NCI-H1092 treated with DMSO at 0.1 percent for 48 hours (cell line): ENCODE results near the gene C19orf33.

Source experiments
- DNase-seq: peaks from one replicate; lab custom pipeline; 2025; lab: John Stamatoyannopoulos, UW

The C19orf33 gene

DNA sequence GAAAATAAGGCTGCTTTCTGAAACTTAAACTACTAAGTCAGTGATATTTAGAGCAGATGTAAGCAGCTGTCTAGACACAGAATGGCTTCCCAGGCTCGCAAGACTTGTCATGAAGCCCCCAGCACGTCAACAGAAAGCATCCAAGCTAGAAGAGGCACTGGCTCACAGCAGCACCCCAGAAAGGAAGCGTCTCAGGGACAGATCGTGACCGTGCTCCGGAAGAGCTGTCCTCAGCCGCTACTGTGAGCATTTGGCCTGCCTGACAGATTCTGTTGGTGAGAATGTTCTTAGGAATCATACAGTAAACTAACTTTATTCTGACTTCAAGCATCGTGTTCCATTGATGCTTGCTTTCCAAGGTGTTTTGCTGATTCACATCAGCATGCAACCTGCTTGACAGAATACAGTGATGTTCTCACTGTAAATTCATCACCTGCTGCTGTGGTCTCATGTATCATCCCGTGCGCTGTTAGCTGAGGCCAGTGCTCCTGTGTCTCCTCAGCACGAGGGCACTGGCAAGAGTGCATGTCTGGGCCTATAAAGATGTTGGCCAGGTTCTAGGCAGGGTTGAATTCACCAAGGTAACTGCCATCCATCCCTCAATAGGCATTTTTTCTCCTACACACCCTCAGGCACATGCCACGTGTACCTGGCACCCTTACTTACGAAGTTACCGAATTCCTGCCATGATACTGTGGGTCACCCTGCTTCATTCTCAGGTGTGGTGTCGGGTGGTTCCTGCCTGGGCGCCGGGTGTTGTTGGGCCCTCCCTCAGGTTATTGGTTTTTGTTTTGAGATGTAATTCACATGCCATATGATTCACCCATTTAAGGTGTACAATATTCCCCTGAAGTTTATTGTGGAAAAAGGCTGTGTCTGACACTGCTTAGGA lies 23.8 kb upstream of the C19orf33 start:
- DNase-seq, result no peak

DNA sequence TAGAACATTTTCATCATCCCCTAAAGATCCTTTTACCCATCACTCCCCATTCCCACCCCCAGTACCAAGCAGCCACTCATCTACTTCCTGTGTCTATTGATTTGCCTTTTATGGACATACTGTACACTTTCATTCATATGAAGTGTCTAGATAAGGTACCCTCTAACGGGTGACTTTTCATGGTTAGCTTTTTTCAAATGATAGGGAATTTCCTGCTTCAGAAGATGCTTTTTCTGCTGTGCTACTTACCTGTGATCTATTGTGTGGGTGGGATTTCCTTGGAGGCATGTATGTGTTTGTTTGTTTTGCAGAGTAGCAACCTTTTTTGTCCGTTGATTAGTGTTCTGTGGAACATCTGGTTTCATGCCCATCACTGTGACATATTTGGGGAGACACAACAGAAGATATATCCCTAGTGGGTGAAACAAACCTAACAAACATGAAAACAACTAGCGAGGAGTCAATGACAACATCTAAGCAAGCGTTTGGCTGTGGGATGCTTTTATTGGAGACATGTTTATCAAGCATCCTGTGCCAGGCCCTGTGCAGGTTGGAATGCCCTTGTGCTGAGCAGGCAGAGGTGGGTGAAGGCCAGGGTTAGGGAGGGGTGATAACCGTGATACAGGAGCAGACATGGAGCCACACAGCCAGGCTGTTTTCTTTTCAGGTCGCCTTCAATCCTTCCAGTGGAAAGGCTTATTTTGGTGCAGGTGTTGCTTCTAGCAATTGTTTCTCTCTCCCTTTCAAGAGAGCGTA lies 22.1 kb upstream of the C19orf33 start:
- no peak for DNase-seq

DNA sequence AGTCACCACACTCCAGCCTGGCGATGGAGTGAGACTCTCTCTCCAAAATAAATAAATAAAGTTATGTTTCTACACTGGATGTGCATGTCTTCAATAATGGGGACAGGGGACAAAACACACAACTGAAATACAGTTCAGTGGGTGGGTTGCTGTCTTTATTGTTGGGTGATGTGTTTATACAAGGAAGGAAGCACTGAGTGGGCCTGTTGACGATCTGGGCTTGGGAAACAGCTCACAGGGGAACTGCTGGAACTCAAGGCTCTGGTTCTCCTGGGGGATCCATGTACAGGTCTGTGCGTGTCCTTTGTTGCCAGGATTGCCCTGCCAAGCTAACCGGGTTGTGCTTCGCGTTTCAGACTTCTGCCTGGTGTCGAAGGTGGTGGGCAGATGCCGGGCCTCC lies 20.8 kb upstream of the C19orf33 start:
- DNase-seq, result no peak

DNA sequence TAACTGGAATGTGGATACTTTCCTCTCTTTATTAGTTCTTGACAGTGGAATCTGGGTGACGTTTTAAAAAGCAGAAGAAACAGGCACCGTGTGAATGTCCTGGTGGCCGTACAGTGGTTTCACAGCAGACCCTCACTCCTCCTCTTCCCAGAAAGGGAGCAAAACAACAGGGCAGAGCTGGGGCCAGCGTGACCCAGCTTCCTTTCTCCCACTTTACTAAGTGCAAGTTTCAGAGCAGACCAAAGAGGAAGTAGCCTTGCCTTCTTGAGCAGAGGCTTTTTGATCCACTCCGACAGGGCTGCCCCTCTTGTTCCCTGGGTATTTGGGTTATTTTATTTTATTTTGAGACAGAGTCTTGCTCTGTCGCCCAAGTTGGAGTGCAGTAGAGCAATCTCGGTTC lies 19.6 kb upstream of the C19orf33 start:
- no peak for DNase-seq

DNA sequence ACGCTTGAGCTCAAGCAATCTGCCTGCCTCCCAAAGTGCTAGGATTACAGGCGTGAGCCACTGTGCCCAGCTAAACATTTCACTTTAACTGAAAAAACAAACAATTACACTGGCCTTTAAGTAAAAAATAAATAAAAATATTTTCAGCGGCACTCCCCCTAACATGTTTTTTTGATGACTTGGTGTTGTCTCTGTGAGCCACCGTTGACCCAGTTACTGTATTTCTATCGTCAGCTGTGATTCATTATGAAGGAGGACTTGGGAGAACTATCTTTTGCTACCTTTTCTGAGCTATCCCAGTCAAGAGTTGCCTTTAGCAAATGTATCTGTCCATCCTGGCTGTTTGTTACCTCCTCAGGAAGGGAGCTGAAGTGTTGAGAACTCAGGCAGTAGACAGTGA lies 18.5 kb upstream of the C19orf33 start:
- DNase-seq, result no peak

DNA sequence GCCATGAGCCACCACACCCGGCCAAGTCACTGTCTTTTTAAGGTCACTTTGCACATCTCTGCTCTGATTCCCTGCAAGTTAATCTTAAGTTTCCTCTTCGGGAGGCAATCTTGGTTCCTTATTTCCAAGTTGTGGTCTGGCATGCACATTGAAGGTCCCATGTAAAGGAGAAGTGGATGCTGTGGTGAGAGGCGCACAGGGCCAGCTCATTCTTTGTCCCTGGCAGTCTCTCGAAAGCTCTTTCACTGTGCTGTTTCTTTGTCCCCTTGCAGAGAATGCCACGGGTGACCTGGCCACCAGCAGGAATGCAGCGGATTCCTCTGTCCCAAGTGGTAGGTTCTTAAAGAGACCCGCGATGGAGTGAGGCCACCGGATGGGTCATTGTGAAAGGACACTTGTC lies 16.4 kb upstream of the C19orf33 start:
- DNase-seq, result no peak

DNA sequence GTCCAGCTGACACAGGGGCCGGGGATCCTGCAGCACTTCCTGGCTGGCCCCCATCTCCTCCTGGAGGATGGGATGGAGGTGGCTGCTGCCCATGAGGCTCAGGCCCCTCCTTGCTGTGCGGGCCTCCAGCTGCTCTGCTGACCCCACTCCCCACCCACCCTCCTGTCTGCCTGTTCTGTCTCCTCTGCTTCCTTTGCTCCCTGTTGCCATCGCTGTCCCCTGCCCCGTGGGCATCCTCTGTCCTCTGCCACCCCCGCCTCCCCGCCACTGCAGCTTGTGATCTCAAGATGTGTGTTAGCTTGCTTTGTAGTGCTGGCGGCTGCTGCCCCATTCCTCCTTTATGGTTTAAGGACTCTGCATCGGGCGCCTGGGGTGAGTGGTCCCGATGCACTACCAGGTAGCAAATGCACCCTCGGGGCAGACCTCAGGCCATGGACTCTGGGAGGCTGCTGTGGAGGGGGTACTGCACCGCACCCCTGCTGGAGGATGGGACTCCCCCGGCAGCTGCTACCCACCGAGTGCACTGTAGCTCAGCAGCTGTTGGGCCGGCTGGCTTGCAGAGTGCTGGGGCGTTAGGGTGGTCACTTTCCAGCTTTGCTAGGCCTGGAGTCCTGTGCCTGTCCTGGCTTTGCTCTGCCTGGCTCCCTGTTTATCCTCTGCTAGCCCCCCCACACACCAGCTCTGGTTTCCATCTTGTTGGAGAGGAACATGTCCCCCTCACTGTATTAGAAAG lies 15.8 kb upstream of the C19orf33 start:
- no peak for DNase-seq

DNA sequence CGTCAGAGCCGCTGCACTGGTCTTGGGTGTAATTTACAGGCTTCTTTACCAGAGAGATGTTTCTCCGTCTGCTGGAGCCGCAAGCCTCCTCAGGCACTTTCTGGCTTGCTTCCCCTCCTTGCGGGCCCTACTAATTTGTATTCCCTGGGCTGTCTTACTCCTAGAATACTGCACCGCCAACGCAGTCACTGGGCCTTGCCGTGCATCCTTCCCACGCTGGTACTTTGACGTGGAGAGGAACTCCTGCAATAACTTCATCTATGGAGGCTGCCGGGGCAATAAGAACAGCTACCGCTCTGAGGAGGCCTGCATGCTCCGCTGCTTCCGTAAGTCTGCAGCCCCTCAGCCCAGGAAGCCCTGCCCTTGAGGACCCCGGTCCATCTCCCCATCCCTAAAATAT lies 14.1 kb upstream of the C19orf33 start:
- DNase-seq, result no peak

DNA sequence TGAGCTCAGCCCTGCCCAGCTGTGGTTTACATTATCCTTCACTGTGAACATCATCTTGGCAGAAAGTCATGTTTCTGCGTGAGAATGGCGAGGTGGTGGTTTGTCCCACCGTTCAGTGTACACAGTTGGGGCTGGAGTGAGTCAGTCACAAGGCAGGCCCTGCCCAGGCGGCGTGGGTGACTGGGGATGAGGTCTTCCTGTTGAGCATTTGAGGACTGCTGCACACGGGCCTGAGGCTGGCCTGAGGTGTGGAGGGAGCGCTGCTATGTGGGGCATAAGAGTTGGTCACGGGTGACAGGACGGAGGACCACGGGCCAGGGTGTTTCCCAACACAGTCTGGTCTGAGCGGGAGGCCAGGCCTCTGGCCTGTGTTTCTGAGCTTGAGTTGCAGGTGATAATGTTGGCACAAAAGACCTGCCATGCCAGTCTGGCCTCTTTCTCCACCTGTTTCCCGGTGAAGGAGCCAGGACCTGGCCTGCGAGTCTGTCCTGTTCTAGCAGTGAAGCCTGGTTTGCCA lies 13.4 kb upstream of the C19orf33 start:
- DNase-seq, result no peak

DNA sequence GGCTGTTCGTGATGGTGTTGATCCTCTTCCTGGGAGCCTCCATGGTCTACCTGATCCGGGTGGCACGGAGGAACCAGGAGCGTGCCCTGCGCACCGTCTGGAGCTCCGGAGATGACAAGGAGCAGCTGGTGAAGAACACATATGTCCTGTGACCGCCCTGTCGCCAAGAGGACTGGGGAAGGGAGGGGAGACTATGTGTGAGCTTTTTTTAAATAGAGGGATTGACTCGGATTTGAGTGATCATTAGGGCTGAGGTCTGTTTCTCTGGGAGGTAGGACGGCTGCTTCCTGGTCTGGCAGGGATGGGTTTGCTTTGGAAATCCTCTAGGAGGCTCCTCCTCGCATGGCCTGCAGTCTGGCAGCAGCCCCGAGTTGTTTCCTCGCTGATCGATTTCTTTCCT lies 12.2 kb upstream of the C19orf33 start:
- no peak for DNase-seq

DNA sequence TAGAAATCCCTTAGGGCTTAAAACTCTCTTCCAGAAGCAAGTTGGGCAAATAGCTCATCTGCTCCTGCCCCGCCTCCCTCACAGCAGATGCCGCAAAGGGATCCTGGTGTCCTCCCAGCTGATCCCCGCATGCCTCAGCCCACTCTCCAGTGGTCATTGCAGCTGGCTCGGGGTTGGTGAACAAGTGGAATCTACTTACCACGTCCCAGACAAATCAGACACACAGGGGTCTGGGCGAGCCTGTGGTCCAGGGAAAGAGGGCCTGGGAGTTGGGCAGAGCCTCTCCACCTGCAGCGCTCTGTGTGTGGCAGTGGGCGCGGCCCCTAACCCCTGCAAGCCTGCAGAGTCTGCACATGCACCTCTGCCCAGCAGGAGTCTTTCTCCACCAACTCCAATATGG lies 10.8 kb upstream of the C19orf33 start:
- no peak for DNase-seq

DNA sequence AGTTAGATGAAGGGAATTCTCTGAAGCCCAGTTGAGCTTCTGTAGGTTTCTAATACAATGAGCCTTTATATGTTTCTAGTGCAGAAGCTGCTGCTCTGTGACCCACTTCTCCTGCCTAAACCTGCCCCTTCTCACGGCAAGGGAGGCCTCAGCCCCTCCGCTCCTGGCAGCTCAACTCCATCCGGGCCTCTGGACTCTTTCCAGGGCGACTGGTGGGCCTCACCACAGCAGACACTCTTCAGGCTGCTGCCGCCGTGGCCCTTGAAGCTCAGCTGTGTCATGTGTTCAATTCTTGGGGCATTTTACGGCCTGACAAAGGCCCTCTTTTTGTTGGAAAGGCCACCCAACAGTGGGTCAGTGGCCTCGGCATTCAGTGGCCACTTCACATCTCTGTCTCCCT lies 10.0 kb upstream of the C19orf33 start:
- DNase-seq, result no peak

DNA sequence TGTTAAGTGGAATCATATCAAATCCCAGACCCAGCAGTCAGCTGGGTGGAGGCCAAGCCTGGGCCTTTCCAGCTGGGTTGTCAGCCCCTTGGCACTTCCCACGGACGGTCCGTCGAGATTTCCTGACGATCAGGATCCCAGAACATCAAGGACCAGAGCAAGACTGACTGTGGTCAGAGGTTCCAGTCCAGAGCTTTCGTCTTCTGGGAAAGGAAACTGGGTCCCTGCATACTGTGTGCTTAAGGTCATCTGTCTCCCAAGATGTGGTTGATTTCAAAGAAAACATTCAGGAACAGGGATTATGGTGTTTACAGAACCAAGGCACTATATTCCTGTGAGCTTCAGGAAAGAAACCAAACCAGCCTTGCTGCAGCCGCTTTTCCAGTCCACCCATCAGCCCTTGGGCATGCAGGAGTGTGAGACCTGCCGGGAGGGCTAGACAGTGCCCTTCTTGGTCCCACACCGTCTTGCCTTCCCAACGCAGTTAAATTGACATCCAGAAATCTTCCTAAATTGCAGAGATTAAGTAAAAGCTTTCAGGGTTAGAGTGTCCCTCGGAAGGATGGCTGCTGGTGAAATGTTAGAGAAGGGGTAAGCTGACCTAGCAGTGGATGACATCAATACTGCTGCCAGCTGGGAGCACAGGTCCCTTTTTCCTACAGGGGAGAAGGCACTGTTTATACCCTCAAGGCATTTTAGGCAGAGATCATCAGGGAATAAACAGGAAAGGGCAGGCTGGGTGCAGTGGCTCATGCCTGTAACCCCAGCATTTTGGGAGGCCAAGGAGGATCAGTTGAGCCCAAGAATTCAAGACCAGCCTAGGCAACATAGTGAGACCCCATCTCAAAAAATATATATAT lies 5.0 kb upstream of the C19orf33 start:
- no peak for DNase-seq

DNA sequence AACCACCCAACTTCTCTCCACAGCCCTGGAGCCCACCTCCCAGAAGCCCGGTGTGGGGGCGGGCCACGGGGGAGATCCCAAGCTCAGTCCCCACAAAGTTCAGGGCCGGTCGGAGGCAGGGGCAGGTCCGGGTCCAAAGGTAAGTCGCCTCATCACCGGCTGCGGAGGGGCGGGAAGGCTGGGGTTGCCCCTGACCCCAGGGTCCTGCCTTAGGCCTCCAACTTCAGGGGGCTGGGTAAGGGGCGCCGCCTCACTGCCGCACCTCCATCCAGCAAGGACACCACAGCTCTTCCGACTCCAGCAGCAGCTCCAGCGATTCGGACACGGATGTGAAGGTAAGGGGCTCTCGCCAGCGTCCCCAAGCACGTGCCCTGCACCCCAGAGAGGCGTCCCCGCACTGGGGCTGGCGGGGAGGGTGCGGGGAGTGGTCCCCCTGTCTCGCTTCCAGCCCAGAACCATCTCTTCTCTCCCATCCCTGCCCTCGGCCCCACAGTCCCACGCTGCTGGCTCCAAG lies 358 bp downstream of the C19orf33 start:
- DNase-seq, result no peak

DNA sequence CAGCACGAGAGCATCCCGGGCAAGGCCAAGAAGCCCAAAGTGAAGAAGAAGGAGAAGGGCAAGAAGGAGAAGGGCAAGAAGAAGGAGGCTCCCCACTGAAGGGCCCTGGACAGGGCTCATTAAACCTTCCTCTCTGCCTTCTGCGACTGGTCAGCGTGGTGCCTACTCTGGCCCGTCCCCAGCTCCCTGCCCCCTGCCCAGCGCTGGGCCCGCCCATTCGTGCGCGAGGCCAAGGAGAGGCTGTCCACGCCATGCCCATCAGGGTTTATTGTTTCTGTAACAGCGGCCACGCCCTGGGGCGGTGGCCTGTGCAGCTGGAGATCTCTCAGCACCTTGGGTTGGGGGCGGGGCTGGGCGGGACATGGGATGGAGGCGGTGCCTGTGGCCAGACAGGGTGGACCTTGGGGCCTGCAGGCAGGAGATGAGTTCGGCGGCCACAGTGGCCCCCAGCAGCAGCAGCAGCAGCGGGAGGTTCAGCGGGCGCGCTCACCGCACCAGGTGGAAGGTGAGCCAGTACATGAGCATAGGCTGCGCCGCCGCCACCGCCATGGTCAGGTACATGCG lies 897 bp downstream of the C19orf33 start:
- DNase-seq, result no peak

DNA sequence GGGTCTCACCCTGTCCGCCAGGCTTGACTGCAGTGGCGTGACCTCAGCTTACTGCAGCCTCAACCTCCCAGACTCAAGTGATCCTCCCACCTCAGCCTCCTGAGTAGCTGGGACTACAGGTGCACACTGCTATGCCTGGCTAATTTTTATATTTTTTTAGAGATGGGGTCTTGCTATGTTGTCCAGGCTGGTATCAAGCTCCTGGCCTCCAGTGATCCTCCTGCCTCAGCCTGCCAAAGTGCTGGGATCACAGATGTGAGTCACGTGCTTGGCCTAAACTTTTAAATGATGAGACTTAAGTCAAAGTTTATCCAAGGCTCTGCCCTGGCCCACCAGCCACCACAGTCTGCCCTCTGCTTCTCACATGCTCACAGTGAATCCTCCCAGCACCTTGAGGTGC lies 2.2 kb downstream of the C19orf33 start:
- DNase-seq, result no peak

DNA sequence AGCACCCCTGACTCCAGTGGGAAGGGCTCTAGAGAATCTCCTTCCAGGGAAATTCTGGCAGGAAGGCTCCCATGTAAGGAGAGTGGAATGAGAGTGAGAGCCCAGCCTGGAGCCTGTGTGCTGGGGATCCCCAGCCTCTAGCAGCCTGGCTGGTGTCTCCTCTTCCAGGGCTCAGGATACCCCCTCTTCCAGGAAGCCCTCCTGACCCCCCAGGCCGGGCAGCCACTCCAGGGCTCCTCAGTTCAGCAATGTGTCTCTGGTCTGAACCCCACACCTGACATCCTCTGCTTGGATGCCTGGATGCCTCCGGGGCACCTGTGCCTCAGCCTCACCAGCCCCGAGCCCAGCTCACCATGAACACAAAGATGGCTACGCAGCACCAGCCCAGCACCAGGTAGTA lies 3.0 kb downstream of the C19orf33 start:
- DNase-seq, result no peak

DNA sequence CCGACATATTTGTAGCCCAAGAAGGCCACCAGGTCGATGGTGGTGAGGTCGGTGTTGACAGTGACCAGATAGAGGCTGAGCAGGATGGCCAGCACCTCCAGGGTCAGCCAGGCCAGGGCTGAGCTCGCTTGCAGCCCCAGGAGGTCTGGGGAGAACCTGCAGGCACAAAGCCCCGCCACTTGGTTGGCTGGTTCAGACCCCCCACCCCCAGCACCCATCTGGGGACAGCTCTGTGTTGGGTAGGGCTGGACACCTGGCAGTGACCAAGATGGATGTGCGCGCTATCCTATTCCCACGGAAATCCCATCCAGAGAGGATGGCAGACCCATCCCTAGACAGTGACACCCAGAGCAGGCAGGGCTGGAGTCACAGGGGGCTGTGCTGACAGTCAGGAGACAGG lies 3.5 kb downstream of the C19orf33 start:
- DNase-seq, result no peak

DNA sequence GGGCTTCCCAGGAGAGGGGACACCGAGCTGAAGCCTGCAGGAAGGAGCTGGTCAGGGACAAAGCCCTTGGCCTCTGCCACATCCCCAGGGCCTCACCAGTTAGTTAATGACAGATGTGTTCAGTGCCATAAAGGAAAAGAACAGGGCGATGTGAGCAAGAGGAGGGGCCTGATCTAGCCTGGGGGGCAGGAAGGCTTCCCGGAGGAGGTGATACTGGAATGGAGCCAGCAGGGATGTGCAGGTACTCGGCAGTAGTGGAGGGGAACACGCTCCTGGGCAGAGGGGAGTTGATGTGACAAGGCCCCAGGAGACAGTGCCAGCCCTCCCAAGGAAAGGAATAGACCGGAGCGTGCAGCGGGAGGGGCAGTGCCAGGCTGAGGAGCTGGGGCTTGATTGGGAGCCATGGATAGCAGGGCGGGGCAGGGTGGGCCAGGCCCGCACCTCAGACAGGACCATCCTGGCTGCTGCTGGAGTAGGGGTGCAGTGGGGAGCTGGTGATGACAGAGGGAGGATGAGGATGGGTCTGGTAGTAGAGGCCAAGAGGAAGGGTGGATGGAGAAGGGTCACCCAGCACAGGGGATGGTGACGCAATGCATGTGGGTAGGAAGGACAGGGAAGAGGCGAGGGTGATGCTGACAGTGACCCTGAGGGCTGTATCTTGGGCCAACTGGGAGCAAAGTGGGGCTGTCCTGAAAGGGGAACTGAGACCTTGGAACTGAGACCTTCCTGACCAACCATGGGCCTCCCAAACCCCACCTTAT lies 4.1 kb downstream of the C19orf33 start:
- no peak for DNase-seq

DNA sequence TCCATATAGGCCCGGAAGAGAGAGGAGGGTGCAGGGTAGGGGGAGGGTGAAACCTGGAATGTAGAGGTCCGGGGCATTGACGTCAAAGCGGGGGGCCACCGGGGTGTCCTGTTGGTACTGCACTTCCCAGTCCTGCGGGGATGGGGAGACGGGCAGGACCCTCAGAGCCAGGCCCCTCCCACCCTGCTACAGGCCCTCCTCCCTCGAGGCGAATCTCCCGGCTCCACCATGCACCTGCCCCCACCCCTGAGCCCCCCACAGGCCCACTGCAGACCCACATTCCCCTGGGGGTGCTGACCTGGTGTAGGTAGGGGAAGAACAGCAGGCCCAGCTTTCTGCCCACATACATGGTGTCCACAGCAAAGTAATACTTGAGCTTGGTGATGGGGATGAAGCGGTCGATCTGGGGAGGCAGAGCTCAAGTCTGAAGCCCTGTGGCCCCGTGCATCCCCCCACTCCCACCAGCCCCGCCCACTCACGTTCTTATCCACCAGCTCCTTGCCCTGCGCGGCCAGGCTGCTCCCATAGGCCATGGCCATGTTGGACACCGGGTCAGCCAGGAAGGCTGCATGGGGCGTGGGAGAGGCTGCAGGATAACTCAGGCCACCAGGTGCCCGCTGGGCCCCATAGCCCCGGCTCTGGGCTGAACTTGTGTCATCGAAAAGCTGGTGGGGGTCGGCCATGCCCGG lies 5.0 kb downstream of the C19orf33 start:
- DNase-seq, result no peak
